ENCODE data around the gene C13orf42. TPM values are rescaled to one million over a fixed set of nuclear protein-coding genes. Genes with fewer than 3 reads are reported as not detected.

Gene C13orf42
- total RNA-seq, 1 experiment from 2014 or later: not detected

DNA sequence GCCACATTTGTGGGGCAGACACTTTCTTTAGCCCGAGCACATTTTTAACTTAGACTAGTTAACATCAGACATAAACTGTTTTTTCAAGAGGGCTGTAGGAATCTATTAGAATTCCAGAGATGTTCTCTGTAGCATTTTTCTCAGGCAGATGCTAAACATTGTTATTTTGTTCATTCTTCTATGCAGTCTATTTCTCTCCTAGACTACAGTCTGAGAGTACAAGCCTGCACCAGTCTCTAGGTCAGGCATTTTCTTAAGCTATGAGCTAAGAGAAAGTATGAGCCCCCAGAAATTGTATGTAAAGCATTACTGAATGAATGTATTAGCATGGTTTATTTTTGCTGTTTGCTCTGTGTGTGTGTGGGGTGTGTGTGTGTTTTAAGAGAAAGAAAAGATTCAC lies 923 bp upstream of the C13orf42 start:
- TF ChIP-seq, protein P1, sequence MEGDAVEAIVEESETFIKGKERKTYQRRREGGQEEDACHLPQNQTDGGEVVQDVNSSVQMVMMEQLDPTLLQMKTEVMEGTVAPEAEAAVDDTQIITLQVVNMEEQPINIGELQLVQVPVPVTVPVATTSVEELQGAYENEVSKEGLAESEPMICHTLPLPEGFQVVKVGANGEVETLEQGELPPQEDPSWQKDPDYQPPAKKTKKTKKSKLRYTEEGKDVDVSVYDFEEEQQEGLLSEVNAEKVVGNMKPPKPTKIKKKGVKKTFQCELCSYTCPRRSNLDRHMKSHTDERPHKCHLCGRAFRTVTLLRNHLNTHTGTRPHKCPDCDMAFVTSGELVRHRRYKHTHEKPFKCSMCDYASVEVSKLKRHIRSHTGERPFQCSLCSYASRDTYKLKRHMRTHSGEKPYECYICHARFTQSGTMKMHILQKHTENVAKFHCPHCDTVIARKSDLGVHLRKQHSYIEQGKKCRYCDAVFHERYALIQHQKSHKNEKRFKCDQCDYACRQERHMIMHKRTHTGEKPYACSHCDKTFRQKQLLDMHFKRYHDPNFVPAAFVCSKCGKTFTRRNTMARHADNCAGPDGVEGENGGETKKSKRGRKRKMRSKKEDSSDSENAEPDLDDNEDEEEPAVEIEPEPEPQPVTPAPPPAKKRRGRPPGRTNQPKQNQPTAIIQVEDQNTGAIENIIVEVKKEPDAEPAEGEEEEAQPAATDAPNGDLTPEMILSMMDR (IDR thresholded peaks at IDR 0.05; ENCODE audit: unreplicated experiment): no peak
- no peaks in the 10 kb centered on the region for H3K9me3 Mint-ChIP-seq (ENCODE audit: low read depth, unreplicated experiment)
- CTCF ChIA-PET: no interaction called here
- BruUV-seq (replicated peaks): no TSS peak
- intact Hi-C loops (cut with micrococcal nuclease; ENCODE audit: unreplicated experiment): no loop called here
- DNase-seq: no peak
- no peaks in the 10 kb centered on the region for H3K4me1 Mint-ChIP-seq (ENCODE audit: low read depth, unreplicated experiment)
- H3K27ac Mint-ChIP-seq (ENCODE audit: unreplicated experiment): no peak overlapping the region
- no peak overlapping the region for H3K4me3 Mint-ChIP-seq (ENCODE audit: low read depth, unreplicated experiment)
- peaks cover 42% of the 10 kb centered on the region for H3K27me3 Mint-ChIP-seq (ENCODE audit: unreplicated experiment)
- H3K36me3 Mint-ChIP-seq (ENCODE audit: insufficient read depth, unreplicated experiment): no peaks in the 10 kb centered on the region

DNA sequence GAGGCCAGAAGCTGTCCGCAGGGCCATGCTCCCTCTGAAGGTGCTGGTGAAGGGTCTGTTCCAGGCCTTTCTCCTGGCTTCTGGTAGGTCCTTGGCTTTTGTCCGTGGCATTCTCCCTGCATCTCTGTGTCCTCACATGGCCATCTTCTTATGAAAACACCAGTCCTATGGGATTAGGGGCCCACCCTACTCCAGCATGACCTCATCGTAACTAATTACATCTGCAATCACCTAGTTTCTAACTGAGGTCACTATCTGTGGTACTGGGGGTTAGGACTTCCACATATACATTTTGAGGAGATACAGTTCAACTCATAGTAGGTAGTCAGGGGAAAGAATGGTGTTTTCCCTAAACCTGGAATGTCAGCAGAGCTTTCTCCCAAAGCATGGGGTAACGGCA lies 3.1 kb downstream of the C13orf42 start:
- DNase-seq: no peak
- no peak overlapping the region for H3K4me3 Mint-ChIP-seq (ENCODE audit: low read depth, unreplicated experiment)
- no TSS peak for BruUV-seq (replicated peaks)
- H3K27me3 Mint-ChIP-seq (ENCODE audit: unreplicated experiment): peaks cover 35% of the 10 kb centered on the region
- CTCF ChIA-PET: no interaction called here
- H3K4me1 Mint-ChIP-seq (ENCODE audit: low read depth, unreplicated experiment): no peaks in the 10 kb centered on the region
- no peaks in the 10 kb centered on the region for H3K36me3 Mint-ChIP-seq (ENCODE audit: insufficient read depth, unreplicated experiment)
- H3K27ac Mint-ChIP-seq (ENCODE audit: unreplicated experiment): no peak overlapping the region
- TF ChIP-seq, protein P1 (IDR thresholded peaks at IDR 0.05; ENCODE audit: unreplicated experiment): no peak
- intact Hi-C loops (cut with micrococcal nuclease; ENCODE audit: unreplicated experiment): no loop called here
- H3K9me3 Mint-ChIP-seq (ENCODE audit: low read depth, unreplicated experiment): no peaks in the 10 kb centered on the region

DNA sequence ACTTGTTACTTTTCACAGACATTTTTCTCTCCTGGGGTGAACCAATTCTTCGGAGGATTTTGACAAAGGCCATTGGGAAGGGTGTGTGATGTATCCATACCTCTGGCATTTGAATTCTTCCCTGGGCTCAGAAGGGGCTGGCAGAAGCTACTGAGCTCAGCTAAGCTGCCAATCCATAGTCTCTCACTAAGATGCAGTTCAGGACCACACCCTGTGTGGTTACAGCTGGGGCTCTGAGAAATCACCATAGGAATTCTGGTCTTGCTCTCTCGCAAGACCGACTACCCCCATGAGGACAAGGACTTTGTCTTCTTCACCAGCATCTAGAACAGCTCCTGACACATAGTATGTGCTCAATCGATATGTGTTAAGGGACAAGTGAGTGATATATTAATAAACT lies 6.0 kb downstream of the C13orf42 start:
- Mint-ChIP-seq H3K9me3 (ENCODE audit: low read depth, unreplicated experiment) (no peaks in the 10 kb centered on the region), H3K27me3 (ENCODE audit: unreplicated experiment) (peaks cover 26% of the 10 kb centered on the region), H3K4me1 (ENCODE audit: low read depth, unreplicated experiment) (no peaks in the 10 kb centered on the region), H3K36me3 (ENCODE audit: insufficient read depth, unreplicated experiment) (no peaks in the 10 kb centered on the region), H3K27ac (ENCODE audit: unreplicated experiment) (no peak overlapping the region), H3K4me3 (ENCODE audit: low read depth, unreplicated experiment) (no peak overlapping the region)
- CTCF ChIA-PET: no interaction called here
- DNase-seq: no peak
- TF ChIP-seq, protein P1 (IDR thresholded peaks at IDR 0.05; ENCODE audit: unreplicated experiment): no peak
- intact Hi-C loops (cut with micrococcal nuclease; ENCODE audit: unreplicated experiment): no loop called here
- no TSS peak for BruUV-seq (replicated peaks)

DNA sequence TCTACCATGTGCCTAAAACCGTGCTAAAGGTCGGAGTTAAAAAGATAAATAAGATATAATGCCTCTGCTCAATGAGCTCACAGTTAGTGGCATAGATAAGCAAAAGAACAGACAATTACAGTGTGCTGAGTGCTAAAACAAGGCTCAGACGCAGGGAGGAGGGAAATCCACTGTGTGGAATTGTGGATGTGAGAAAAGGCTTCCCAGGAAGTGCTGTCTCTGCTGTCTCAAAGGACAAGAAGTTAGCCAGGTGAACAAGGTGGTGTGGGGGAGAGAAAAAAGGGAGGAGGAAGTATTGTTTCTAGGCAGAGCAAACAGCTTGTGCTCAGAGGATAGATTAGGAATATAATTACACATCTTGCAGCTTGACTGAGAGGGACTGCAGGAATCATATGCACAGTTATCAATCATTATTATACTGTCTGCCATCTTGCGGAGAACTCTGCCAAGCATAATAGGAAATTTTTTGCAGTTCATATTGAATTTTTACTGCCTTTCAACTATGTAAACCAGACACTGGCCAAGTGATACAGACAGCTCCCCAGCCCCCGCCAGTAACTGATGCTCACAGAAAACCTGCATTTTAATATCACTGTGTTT lies 9.3 kb downstream of the C13orf42 start:
- Mint-ChIP-seq H3K4me3 (ENCODE audit: low read depth, unreplicated experiment) (no peak overlapping the region), H3K27me3 (ENCODE audit: unreplicated experiment) (peaks cover 26% of the 10 kb centered on the region), H3K36me3 (ENCODE audit: insufficient read depth, unreplicated experiment) (no peaks in the 10 kb centered on the region), H3K9me3 (ENCODE audit: low read depth, unreplicated experiment) (no peaks in the 10 kb centered on the region), H3K4me1 (ENCODE audit: low read depth, unreplicated experiment) (no peaks in the 10 kb centered on the region), H3K27ac (ENCODE audit: unreplicated experiment) (no peak overlapping the region)
- no peak for DNase-seq
- no TSS peak for BruUV-seq (replicated peaks)
- TF ChIP-seq, protein P1 (IDR thresholded peaks at IDR 0.05; ENCODE audit: unreplicated experiment): no peak
- intact Hi-C loops (cut with micrococcal nuclease; ENCODE audit: unreplicated experiment): no loop called here
- CTCF ChIA-PET: no interaction called here

Measured in Calu3 (cell line).